Testis (tissue), 2 donors: ENCODE data around the gene GDNF.

Experiments
- POLR2A ChIP-seq: fragments of 450-650 bp; IDR thresholded peaks from one replicate; pipeline ENCODE4 v1.6.1; 2017; ENCODE audit warnings: antibody characterized with exemption, mild to moderate bottlenecking, moderate library complexity
- TF ChIP-seq, protein P1 (sequence below), 3 experiments: fragments of 450-650 bp in 2 of 3; fragments of 200-600 bp in 1 of 3; sonication (generic) in 1 of 3; IDR thresholded peaks; one replicate each; pipeline ENCODE4 v1.5.1; 2016 to 2019; ENCODE audit warnings: antibody characterized with exemption in 3 of 3, mild to moderate bottlenecking in 2 of 3, moderate library complexity in 1 of 3

DNA sequence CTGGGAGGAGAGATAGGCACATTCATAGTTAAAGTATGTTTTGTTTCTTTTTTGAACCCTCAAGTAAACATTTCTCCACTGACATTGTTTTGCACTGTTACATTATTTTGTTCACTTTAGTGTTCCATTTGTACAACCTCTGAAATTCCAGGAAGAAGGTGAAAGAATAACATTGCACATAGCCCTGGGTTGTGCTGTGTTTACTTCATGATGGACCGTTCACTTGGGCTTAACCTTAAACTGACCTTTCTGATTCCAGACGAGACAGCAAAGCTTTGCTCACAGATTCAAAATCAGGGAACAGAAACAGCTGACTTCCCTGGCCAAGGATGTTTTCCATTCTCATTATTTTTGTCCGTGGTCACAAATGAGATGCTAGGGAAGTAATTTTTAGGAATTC lies 42.8 kb upstream of the GDNF start:
- TF ChIP-seq POLR2A = no peak
- TF ChIP-seq, protein P1, sequence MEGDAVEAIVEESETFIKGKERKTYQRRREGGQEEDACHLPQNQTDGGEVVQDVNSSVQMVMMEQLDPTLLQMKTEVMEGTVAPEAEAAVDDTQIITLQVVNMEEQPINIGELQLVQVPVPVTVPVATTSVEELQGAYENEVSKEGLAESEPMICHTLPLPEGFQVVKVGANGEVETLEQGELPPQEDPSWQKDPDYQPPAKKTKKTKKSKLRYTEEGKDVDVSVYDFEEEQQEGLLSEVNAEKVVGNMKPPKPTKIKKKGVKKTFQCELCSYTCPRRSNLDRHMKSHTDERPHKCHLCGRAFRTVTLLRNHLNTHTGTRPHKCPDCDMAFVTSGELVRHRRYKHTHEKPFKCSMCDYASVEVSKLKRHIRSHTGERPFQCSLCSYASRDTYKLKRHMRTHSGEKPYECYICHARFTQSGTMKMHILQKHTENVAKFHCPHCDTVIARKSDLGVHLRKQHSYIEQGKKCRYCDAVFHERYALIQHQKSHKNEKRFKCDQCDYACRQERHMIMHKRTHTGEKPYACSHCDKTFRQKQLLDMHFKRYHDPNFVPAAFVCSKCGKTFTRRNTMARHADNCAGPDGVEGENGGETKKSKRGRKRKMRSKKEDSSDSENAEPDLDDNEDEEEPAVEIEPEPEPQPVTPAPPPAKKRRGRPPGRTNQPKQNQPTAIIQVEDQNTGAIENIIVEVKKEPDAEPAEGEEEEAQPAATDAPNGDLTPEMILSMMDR (IDR thresholded peaks at IDR 0.05) = no peak
